DOHH2 (cell line): ENCODE data around the gene ADAM19.

ENCODE experiments used
- H3F3A ChIP-seq: fragments of 200-600 bp; sonication (generic), shearing (Covaris generic); 2 replicates; pipeline ENCODE4 v1.6.0; 2016; ENCODE audit warnings: antibody characterized with exemption, mild to moderate bottlenecking; ENCODE audit not compliant: control insufficient read depth, insufficient read depth
- H3K27ac ChIP-seq: fragments of 200-600 bp; sonication (generic); 2 replicates; pipeline ENCODE4 v1.5.1; 2014; ENCODE audit warnings: low read depth, mild to moderate bottlenecking, low read length, moderate library complexity
- H3K27me3 ChIP-seq: fragments of 200-600 bp; sonication (generic); 2 replicates; pipeline ENCODE4 v1.6.1; 2014; ENCODE audit warnings: mild to moderate bottlenecking, low read length, mixed read lengths; ENCODE audit not compliant: control insufficient read depth
- H3K36me3 ChIP-seq: fragments of 200-600 bp; sonication (generic); 2 replicates; pipeline ENCODE4 v1.6.1; 2014; ENCODE audit warnings: mild to moderate bottlenecking, low read length, moderate library complexity, mixed read lengths; ENCODE audit not compliant: control insufficient read depth
- H3K4me1 ChIP-seq: fragments of 200-600 bp; sonication (generic); 2 replicates; pipeline ENCODE4 v1.6.1; 2014; ENCODE audit warnings: mild to moderate bottlenecking, low read length, mixed read lengths; ENCODE audit not compliant: control insufficient read depth
- H3K4me2 ChIP-seq: fragments of 200-600 bp; sonication (generic); 2 replicates; pipeline ENCODE4 v1.6.0; 2014; ENCODE audit warnings: mild to moderate bottlenecking, low read length, moderate library complexity
- H3K4me3 ChIP-seq: fragments of 200-600 bp; sonication (generic); 2 replicates; pipeline ENCODE4 v1.5.1; 2014; ENCODE audit warnings: mild to moderate bottlenecking, low read length, mixed read lengths
- H3K79me2 ChIP-seq: fragments of 200-600 bp; sonication (generic); 2 replicates; pipeline ENCODE4 v1.6.1; 2014; ENCODE audit warnings: mild to moderate bottlenecking, low read length, mixed read lengths; ENCODE audit not compliant: control insufficient read depth
- H3K9me2 ChIP-seq: fragments of 200-600 bp; sonication (generic); replicated peaks from 2 replicates; pipeline ENCODE4 v1.6.1; 2014; ENCODE audit warnings: mild to moderate bottlenecking, low read length, mixed read lengths; ENCODE audit not compliant: control insufficient read depth
- H3K9me3 ChIP-seq: fragments of 200-600 bp; sonication (generic); 2 replicates; pipeline ENCODE4 v1.6.1; 2014; ENCODE audit warnings: antibody characterized with exemption, low read length, mixed read lengths; ENCODE audit not compliant: control insufficient read depth, insufficient read depth
- H4K20me1 ChIP-seq: fragments of 200-600 bp; sonication (generic); 2 replicates; pipeline ENCODE4 v1.6.0; 2014; ENCODE audit warnings: low read depth, mild to moderate bottlenecking, antibody characterized with exemption, low read length, moderate library complexity; ENCODE audit not compliant: control insufficient read depth, insufficient read depth
- CTCF ChIP-seq: fragments of 200-600 bp; sonication (generic); IDR thresholded peaks from one replicate; pipeline ENCODE4 v1.5.1; 2014; ENCODE audit warnings: antibody characterized with exemption, mild to moderate bottlenecking, low read depth, low read length; ENCODE audit not compliant: poor library complexity, severe bottlenecking
- EZH2phosphoT487 ChIP-seq: fragments of 200-600 bp; sonication (generic); IDR thresholded peaks from 2 replicates; pipeline ENCODE4 v1.6.1; 2017; ENCODE audit warnings: borderline replicate concordance, mild to moderate bottlenecking, antibody characterized with exemption, low read length, moderate library complexity, mixed read lengths

The ADAM19 gene

GRCh38 chr5:157612581-157612980 lies 37.0 kb upstream of the ADAM19 start:
- no peaks in the 10 kb centered on the region for H4K20me1 ChIP-seq
- H3K36me3 ChIP-seq: no peaks in the 10 kb centered on the region
- no peaks in the 10 kb centered on the region for H3K27me3 ChIP-seq
- no peak overlapping the region for H3K27ac ChIP-seq
- H3K79me2 ChIP-seq: no peaks in the 10 kb centered on the region
- no peaks in the 10 kb centered on the region for H3K9me3 ChIP-seq
- H3K4me1 ChIP-seq: peaks cover 9% of the 10 kb centered on the region
- no peak overlapping the region for H3K4me2 ChIP-seq
- H3K4me3 ChIP-seq: no peak overlapping the region
- TF ChIP-seq CTCF (no peak), EZH2phosphoT487 (no peak)
- H3F3A ChIP-seq: no peaks in the 10 kb centered on the region
- no peaks in the 10 kb centered on the region for H3K9me2 ChIP-seq

- no peaks in the 10 kb centered on the region for H3K9me3 ChIP-seq
- H3K9me2 ChIP-seq: no peaks in the 10 kb centered on the region
- no peak overlapping the region for H3K27ac ChIP-seq
- H4K20me1 ChIP-seq: no peaks in the 10 kb centered on the region
- H3K79me2 ChIP-seq: no peaks in the 10 kb centered on the region
- no peaks in the 10 kb centered on the region for H3F3A ChIP-seq
- H3K4me1 ChIP-seq: peaks cover 16% of the 10 kb centered on the region
- no peaks in the 10 kb centered on the region for H3K27me3 ChIP-seq
- no peaks in the 10 kb centered on the region for H3K36me3 ChIP-seq
- no peak overlapping the region for H3K4me3 ChIP-seq
- TF ChIP-seq EZH2phosphoT487 (no peak), CTCF (no peak)
- H3K4me2 ChIP-seq: no peak overlapping the region
Measured at GRCh38 chr5:157611571-157612476, 36.2 kb upstream of the ADAM19 start.

- Histone ChIP-seq H3F3A (no peaks in the 10 kb centered on the region), H3K4me2 (no peak overlapping the region), H3K79me2 (no peaks in the 10 kb centered on the region), H4K20me1 (no peaks in the 10 kb centered on the region), H3K4me1 (peaks cover 24% of the 10 kb centered on the region), H3K9me2 (no peaks in the 10 kb centered on the region), H3K9me3 (no peaks in the 10 kb centered on the region), H3K4me3 (no peak overlapping the region), H3K27ac (no peak overlapping the region), H3K27me3 (no peaks in the 10 kb centered on the region), H3K36me3 (no peaks in the 10 kb centered on the region)
- TF ChIP-seq CTCF: no peak
- TF ChIP-seq EZH2phosphoT487: no peak
Measured at GRCh38 chr5:157610990-157611389, 35.4 kb upstream of the ADAM19 start.
